Embryonic facial prominence (tissue), 1 donor: Measurements from ENCODE around the gene PRDM16.
A peak's percentile ranks its signal among the peaks of the same experiment; 100 is the strongest.

Source experiments
- DNase-seq: peaks from one replicate; pipeline ENCODE4 v3.0.0-alpha.2; 2016; ENCODE audit errors: extremely low spot score

The PRDM16 gene

DNA sequence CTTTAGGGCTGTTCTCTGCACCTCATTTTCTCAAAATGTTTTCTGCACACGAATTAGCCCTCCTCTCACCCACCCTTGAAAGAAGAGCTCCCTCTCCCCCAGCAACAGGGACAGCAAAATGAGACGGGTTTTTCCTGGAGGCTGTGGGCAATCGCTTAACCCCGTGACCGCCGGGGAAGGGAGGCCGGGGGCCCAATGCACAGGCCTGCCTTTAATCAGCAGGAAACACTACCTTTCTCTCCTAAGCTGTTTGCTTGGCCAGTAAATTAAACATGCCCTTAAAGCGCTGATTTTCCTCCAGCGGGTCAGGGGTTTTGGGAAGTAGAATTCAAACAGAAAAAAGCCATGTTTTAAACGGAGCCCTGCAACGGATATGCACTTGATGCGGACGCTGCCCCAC is 114.4 kb downstream of the PRDM16 start:
- DNase-seq, result no peak

DNA sequence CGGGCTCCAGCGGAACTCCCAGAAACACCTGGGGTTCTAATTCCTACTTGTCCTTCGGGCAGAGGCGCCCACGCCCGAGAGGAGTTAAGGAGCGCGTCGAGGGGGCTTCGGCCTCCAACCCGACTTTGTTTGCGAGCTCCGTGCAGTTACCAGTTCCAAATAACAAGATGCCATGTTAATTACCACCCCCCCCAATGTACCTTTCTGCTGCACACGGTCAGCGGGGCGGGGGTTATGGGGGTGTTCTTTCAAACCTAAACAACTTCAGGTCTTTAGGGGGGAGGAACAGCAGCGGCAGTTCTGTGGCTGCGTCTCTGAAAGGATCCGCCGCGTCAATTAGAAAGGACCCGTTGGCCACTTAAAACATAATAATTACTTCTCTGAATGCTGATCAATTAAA is 114.8 kb downstream of the PRDM16 start:
- DNase-seq, result no peak

DNA sequence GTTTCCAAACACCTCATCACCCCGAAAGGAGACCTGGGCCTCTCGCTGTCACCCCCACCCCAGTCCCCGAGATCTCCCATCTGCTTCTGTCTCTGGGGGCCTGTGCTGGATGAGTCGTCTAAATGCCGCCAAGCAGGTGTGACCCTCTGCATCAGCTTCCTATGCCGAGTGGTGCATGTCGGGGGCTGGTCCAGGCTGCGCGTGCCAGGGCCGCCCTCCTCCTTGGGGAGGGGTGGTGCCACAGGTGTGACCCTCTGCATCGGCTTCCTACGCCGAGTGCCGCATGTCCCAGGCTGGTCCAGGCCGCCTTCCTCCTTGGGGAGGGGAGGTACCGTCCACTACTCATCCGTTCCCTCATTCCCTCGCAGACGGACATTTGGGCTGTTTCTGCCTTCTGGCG is 115.7 kb downstream of the PRDM16 start:
- no peak for DNase-seq

DNA sequence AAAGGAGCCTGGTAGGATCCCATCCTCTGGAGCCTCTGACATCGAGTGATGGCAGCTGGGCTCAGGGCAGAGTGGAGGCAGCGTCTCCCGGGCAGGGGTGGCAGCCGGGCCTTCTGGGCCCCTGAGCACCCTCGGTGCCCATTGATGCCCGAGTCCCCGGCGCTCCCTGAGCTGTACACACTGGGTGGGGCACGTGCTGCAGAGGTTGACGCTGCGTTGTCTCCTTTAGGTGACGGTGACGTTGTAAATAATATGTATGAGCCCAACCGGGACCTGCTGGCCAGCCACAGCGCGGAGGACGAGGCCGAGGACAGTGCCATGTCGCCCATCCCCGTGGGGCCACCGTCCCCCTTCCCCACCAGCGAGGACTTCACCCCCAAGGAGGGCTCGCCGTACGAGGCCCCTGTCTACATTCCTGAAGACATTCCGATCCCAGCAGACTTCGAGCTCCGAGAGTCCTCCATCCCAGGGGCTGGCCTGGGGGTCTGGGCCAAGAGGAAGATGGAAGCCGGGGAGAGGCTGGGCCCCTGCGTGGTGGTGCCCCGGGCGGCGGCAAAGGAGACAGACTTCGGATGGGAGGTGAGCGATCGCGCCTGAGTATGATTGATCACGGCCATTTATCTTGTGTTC is 117.0 kb downstream of the PRDM16 start:
- no peak for DNase-seq

DNA sequence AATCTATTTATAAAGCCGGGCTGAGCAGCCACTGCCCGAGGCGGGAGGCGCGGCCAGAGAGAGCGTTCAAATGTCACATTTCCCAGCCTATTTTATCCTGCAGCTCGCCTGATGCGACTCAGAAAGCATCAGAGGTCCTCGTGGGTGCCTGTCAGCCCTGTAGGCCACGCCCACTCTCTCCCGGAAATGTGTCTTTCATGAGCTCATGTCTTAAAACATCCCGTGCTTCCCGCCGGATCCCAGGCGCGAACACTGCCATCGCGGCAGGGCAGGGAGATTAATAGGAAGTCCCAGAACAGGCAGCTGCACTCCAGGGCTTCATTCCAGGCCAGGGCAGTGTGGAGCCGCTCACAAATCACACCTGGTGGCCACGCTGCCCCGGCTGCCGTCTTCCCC is 117.5 kb downstream of the PRDM16 start:
- peak; percentile 36 for DNase-seq

DNA sequence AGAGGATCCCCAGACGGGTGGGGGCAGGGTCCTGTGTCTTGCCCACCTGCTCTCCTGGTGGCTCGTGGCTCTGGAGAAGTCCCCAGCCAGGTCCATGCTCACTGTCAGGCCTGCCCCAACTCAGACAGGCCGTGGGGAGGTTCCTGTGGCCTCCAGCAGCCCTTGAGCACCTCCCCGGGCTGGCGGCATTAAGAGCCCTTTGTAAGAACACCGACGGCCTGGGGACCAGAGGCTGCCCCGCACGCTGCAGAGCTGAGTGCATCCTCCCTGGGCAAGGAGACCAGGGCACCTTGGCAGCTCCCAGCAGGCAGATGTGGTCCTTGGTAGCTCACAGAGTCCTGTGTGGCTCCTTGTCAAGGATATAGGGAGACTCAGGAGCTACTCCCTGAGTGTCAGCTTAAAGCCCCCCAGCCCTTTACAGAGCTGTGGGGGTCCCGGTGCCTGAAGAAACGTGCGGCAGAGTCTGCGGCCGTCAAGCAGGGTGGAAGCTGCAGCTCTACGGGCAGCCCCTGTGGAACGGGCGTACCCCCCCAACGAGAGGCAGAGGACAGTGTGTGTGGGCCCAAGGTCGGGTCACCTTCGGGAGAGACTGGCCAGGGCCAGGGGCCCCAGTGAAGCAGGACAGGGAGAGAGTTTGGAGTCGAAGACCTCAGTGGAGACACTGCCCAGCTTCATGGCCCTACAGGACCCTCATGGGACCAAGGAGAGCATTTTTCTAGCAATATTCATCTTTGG is 118.6 kb downstream of the PRDM16 start:
- DNase-seq, result no peak

DNA sequence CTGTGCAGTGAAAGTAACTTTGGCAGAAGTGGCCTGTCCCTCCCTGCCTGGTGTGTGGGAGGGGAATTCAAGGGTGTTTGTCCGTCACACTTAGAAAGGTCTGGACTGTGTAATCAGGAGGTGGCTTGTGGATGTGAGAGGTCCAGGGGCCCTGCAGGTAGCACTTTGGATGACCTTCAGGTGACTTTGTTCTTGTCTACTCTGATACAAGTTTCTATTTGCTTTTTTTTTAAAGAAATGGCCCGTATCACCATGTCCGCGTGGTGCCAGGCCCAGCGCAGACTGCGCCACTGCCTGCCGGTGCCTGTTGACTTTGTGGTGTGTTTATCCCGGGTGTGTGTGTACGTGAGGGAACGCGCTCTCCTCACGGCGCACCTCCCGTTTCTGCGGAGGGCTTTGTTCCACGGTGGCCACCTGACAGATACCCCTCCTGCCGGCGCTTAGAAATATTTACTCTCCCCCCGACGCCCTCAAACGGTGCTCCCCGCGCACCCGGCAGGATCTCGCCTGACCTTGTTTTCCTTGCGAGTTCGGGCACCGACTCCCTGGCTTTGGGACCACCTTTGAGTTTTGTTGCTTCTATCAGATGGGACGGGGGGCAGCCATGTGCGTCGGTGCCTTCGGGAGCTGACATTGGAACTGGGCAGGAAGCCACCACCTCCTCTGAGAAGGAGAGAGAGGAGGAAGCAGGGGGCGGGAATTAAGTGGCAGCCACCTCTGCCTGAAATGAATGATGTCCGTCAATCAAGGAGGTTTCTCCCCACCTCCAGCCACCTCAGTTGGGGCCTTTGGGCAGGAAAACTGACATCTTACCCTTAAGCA is 119.4 kb downstream of the PRDM16 start:
- no peak for DNase-seq

DNA sequence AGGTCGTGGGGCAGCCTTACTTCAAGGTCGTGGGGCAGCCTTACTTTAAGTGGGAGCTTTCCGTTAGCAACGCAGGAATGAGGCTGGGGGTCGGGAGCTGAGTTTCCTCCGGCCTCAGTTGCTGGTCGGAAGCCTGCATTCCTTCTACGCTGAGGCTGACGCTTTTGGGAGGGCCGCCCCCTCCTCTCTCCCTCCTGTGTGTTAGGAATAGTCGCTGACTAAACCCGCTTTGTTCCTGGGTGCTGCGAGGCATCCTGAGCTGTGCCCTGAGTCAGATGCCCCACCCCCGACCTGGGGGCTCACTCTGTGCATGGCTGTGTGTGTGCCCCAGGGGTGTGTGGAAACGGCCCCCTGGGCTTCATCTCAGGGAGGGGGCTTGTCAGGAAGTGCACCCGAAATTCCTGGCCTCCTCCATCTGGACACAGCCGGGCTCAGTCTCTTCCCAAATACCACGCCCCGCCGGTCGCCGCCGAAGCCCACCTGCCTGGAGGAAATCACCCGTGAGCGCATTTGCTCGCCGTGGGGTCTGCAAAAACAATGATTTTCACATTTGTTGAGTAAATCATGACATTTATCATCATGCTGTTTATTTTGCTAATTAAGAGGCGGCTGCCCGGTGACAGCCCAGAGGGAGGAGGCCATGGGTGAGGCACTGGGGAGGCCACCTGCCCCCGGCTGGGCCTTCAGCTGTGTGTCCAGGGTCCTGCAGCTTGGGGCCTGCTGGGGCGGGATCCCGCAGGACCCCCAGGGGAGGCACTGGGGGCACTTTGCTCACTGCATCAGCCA is 121.4 kb downstream of the PRDM16 start:
- no peak for DNase-seq

DNA sequence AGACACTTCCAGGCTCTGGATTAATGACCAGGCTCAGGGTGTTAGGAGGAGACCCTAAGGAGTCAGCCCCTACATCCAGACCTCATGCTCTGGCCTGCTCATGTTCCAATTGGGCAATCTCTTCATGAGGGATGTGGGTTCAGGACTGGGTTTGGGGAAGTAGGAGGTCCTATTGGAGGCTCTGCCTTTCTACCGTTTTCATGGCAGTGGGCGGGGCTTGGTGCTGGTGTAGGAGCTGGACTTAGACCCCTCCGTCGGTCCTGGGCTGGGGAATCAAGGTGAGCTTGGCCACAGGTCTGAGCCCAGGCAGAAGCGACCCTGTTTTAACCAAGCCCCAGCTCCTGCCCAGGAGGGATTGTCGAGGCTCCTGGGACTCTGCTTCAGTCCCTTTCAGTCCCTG is 123.4 kb downstream of the PRDM16 start:
- no peak for DNase-seq

DNA sequence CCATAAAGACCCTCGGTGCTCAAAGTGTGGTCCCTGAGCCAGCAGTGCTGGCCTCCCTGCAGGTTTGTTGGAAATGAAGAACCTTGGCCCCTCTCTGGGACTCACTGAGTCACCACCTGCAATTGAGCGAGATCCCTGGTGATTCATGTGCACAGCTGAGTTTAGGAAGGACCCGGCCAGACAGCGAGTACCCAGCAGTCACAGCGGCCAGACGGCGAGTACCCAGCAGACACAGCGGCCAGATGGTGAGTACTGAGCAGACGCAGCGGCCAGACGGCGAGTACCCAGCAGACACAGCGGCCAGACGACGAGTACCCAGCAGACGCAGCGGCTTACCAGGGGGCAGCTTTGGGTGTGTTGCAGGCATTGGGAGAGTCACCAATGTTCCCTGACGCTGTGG is 123.8 kb downstream of the PRDM16 start:
- DNase-seq, result no peak

DNA sequence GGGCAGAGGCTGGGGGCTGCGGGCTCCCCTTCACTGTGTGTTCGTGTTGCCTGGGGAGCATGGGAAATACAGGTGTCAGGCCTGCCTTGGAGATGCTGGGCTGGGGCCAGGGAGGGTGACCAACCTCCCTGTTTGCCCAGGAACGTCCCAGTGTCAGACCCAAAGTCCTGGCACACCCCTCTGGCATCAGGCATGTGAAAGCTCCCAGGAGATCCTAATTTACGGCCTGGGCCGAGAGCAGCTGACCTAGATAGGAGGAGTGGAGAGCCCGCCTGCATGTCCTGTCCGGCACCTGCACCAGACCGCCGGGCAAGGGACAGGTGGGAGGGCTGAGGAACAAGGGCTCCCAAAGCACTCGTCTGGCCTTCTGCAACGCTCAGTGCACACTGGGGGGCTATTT is 124.8 kb downstream of the PRDM16 start:
- DNase-seq, result no peak

DNA sequence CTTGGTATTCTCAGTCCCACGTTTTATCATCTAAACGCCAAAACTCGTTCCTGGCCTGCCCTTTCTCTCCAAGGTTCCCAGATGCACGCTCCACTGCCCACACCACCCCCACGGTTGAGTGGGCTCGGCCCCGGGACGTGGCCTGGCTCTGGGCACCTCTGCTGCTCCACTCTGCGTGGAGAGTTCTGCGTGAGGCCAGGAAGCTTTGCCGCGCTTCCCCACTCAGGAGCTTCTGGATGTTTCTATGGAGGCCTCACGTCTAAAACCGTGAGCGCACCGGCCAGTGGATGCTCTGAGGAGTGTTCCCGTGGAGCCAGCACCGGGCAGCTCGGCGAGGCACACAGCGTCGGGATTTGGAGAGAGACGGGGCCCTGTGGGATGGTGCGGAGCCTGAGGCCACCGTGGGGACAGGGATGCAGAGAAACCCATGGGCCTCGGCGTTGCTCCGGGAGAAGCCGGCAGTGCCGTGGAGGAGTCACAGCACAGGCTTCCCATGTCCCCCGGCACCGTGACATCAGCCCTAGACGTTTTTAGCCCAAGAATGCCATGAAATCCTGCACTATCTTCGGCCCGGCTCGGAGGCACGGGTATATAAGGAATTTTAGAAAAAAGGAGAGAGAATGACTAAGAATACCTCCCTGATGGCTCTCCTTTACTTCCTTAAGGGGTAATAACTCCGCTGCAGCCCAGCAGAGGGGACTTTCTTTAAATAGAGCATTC is 125.9 kb downstream of the PRDM16 start:
- no peak for DNase-seq

DNA sequence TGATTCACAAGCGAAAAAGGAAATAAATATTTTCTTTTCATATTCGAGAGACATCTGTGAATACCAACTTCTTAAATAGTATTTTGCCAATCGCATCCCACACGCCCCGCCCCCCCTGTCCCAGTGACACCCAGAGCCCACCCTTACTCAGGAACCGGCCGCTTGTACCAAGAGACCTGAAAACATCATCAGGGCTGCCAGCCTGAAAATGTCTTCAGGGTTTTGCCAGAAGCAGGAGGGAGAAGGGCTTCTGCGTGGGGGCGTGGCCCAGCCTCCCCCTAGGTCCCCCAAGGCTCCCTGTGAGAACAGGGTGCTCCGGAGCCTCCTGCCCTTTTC is 126.4 kb downstream of the PRDM16 start:
- no peak for DNase-seq

DNA sequence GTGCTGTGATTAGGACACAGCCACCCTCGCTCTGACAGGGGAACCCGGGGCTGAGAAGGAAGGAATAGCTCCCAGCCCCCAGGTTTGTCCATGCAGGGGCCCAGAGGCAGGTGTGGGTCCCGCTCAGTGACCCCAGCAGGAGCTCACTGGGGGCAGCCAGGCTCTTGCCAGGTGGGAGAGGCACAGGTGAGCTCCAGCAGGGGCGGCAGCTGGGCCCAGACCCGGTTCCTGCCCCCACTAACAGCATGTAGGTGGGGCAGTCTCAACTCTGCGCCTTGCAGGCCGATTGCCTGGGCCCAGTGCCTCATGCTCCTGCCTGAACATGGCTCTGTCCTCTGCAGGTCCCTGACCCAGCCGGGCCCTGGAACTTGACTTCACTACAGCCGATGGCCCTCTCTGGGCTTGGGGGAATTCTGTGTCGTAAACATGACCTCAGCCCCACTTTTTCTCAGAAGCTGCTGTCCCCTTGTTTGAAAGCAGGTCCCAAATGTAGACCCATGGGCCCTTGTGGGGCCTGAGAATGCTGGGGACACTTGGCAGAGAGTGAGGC is 127.0 kb downstream of the PRDM16 start:
- DNase-seq, result no peak

DNA sequence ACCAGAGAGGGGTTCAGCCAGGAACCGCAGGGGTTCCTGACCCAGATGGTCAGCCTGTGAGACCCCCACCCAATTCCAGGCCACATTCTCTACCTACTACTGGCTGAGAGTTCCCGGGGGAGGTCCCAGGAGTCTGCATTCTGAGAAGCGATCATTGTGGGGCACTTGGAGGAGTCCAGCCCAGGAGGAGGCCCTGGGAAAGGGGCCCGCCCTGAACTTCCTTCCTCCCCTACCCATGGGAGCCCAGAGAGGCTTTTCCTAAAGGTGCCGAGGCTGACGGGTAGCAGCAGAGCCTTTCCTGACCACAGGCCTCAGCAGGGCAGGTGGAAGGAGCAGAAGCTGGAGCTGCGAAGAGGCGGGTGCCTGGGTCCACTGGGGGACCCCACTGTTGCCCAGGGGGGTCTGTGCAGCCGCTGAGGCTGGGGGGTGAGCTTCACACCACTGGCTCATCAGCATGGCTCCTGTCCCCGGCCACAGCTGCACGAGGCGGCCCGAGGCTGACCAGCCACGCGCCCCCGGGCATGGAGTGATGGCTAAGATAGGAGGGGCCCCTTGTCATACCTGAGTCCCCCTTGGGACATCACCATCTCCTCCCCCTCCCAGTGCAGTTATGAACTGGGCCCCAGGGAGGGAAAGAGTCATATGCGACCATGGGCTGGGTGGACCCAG is 127.7 kb downstream of the PRDM16 start:
- no peak for DNase-seq

DNA sequence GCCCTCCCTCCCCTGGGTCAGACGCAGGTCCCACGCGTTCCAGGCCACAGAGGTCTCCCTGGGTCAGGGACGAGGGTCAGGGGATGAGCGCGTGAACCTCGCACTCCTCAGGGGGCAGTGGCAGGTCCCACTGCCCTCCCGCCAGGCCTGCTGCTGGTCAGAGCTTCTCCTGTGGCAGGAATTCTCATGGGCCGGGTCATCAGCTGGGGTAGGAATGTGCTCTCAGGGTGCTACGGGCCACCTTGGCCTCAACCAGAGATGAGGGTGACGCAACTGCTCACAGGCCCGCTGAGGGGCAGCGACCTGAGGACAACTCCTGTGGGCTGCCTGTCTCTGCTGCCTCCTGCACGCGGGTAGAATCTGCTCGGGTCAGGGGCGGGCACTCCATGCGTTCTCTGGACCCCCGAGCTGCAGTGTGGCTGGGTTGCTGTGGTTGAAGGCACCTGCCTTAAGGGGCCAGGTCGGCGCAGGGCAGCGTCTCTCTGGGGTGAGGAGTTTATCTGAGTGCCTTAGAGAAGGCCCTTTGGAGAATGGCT is 128.8 kb downstream of the PRDM16 start:
- DNase-seq, result no peak

DNA sequence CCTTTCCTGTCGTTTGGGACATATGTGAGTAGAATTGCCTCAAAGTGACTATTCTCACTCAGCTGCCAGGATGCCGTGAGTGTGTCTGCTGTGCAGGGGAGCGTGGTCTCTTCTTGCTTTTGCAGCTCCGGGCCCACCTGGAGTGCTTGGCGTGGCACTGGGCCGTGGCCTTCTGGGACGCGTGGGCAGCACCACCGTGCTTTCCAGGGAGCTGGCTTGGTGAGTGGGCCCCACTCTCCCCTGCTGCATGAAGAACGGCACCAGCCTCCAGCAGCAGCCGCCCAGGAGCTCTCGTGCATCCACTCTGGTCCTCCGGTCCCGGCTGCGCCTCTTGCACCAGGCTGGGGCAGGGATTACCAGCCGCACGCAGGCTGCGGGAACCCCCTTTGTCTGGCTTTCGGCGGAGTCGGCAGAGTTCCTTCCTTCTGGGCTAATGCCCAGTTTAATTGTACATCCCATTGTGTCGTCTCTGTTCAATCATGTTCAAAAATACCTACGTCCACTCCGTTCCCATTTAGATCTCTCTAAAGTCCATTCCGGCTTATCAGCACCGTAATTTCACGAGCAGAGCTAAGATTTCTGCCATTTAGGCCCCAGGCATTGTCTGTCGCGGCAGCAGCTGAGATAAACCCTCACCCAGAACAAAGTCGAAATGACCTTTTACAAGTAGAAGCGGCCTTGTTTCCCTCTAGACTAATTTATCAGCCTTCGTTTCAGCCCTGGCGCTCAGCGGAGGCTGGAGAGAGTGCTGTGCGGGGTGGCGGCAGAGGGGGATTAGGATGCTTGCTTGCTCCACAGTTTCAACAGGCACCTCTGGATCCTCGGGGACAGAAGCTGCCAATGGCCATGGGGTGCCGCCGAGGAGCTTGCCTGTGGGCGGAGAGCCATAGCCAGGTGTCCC is 129.6 kb downstream of the PRDM16 start:
- no peak for DNase-seq

DNA sequence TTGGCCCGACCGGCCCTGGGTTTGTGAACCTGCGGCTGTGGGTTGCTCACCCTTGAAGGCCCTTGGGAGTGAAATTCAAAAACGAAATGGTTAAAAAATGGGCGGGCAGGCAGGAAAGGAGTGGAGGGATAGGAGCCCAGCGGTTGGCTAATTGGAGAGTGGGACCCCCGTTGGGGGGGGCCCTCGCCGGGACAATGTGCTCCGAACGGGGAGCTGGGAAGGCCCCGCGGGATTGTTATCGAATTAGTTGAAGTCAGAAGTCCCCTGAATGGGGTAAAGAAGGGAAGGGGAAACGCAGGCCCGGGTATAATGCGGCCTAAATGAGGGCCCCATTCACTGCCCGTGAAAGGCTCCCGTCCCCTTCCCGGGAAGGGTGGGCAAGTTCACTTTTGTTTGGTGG is 135.7 kb downstream of the PRDM16 start:
- DNase-seq, result no peak

DNA sequence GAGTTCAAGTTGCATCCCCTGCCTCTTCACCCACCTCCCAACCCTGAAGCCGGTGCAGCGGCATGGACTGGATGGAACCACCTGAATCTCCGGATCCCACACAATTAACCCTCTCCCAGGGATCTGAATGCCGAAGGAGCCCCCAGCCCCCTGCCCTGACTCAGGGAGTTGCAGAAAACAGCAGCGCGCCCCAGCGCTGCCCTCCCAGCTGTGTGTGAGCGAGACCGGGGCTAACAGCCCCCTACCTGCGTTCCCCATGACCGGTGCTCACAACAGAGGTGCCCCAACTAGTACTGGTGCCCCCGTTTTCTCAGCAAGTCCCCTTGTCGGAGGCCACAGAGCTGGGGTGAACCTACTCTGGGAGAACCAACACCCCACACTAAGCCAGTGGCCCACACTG is 136.8 kb downstream of the PRDM16 start:
- DNase-seq, result no peak
